Measurements from ENCODE around the gene TIAM1. TPM values are rescaled to one million over a fixed set of nuclear protein-coding genes. Genes with fewer than 3 reads are reported as not detected.

TIAM1 gene
- total RNA-seq, 1 donor = 16.3 TPM

DNA sequence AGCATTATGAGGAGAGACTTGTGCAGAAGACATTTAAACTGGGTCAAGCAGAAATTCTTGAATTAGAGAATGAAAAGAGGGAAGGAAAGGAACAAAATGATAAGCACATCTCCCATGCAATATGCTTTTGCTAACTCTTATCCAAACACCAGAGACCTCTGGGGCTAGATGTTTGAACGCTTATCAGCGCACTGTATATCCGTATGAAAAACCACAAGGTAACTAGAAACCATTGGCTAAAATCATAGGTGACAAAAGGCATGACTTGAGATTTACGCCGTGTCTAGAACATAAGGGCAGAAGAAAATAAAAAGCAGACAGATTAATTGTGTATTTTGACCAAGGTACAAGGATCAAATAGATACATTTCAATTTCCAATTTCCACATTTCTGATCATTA is 38.0 kb upstream of the TIAM1 start:
- no peaks in the 10 kb centered on the region for H3K79me2 ChIP-seq (ENCODE audit: insufficient read depth, low read length)
- no peak overlapping the region for H2AFZ ChIP-seq (ENCODE audit: low read length)
- no peak overlapping the region for H3K4me2 ChIP-seq (ENCODE audit: insufficient read depth, low read length)
- TF ChIP-seq, protein P1, sequence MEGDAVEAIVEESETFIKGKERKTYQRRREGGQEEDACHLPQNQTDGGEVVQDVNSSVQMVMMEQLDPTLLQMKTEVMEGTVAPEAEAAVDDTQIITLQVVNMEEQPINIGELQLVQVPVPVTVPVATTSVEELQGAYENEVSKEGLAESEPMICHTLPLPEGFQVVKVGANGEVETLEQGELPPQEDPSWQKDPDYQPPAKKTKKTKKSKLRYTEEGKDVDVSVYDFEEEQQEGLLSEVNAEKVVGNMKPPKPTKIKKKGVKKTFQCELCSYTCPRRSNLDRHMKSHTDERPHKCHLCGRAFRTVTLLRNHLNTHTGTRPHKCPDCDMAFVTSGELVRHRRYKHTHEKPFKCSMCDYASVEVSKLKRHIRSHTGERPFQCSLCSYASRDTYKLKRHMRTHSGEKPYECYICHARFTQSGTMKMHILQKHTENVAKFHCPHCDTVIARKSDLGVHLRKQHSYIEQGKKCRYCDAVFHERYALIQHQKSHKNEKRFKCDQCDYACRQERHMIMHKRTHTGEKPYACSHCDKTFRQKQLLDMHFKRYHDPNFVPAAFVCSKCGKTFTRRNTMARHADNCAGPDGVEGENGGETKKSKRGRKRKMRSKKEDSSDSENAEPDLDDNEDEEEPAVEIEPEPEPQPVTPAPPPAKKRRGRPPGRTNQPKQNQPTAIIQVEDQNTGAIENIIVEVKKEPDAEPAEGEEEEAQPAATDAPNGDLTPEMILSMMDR (IDR thresholded peaks at IDR 0.05; ENCODE audit: extremely low read depth, low read depth, low read length) = no peak
- no peaks in the 10 kb centered on the region for H4K20me1 ChIP-seq (ENCODE audit: insufficient read depth, low read length)
- H3K27ac ChIP-seq (ENCODE audit: low read depth, low read length) = no peak overlapping the region
- no peaks in the 10 kb centered on the region for H3K36me3 ChIP-seq (ENCODE audit: insufficient read depth, low read length)
- H3K4me1 ChIP-seq (ENCODE audit: insufficient read depth, low read length) = no peaks in the 10 kb centered on the region
- DNase-seq (ENCODE audit: insufficient read length, low spot score, missing footprints) = no peak
- H3K27me3 ChIP-seq (ENCODE audit: insufficient read depth, low read length) = peaks cover 5% of the 10 kb centered on the region
- H3K9me3 ChIP-seq (ENCODE audit: low read depth, low read length) = no peaks in the 10 kb centered on the region
- no peak overlapping the region for H3K4me3 ChIP-seq (ENCODE audit: insufficient read depth, low read length)

DNA sequence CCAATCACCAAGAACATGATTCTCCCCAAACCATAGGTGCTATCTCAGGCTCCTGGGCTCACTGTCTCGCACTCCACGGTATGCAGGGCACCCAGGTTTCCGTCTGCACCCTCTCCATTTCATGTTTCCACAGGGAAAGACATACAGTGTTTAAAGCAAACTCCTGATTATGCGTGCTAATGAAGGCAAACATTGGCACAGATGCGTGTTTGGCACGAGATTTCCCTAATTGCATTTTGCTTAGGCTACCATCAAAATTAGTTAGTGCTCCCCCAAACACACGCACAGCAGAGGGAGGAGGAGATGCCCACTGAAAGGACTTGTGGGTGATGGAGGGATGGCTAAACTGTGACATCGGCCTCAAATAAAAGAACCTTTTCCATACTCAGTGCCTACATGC is 32.2 kb upstream of the TIAM1 start:
- H3K4me3 ChIP-seq (ENCODE audit: insufficient read depth, low read length) = no peak overlapping the region
- no peaks in the 10 kb centered on the region for H3K36me3 ChIP-seq (ENCODE audit: insufficient read depth, low read length)
- no peak overlapping the region for H2AFZ ChIP-seq (ENCODE audit: low read length)
- H3K27me3 ChIP-seq (ENCODE audit: insufficient read depth, low read length) = peaks cover 9% of the 10 kb centered on the region
- H3K9me3 ChIP-seq (ENCODE audit: low read depth, low read length) = no peaks in the 10 kb centered on the region
- no peaks in the 10 kb centered on the region for H4K20me1 ChIP-seq (ENCODE audit: insufficient read depth, low read length)
- TF ChIP-seq, protein P1 (IDR thresholded peaks at IDR 0.05; ENCODE audit: extremely low read depth, low read depth, low read length) = no peak
- H3K79me2 ChIP-seq (ENCODE audit: insufficient read depth, low read length) = no peaks in the 10 kb centered on the region
- H3K4me2 ChIP-seq (ENCODE audit: insufficient read depth, low read length) = no peak overlapping the region
- H3K27ac ChIP-seq (ENCODE audit: low read depth, low read length) = no peak overlapping the region
- no peak for DNase-seq (ENCODE audit: insufficient read length, low spot score, missing footprints)
- no peaks in the 10 kb centered on the region for H3K4me1 ChIP-seq (ENCODE audit: insufficient read depth, low read length)

DNA sequence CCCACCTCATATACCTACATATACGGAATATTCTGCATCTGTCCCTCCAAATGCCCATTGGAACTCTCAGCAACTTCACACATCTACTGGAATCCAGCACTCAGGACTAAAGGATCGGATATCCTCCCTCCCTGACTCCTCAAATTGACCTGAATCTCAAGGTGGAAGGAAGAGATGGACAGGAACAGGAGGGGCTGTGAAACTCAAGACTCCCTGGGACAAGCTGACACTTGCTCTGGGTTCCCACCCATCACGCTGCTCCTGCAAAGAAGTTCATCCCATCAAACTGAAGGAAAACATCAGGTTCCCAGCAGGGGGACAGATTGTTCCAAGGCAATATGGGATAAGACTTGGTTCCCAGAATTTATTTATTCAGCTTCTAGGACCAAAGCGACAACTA is 30.3 kb upstream of the TIAM1 start:
- TF ChIP-seq, protein P1 (IDR thresholded peaks at IDR 0.05; ENCODE audit: extremely low read depth, low read depth, low read length) = no peak
- H3K9me3 ChIP-seq (ENCODE audit: low read depth, low read length) = no peaks in the 10 kb centered on the region
- H3K4me3 ChIP-seq (ENCODE audit: insufficient read depth, low read length) = no peak overlapping the region
- no peaks in the 10 kb centered on the region for H4K20me1 ChIP-seq (ENCODE audit: insufficient read depth, low read length)
- H2AFZ ChIP-seq (ENCODE audit: low read length) = no peak overlapping the region
- H3K4me1 ChIP-seq (ENCODE audit: insufficient read depth, low read length) = no peaks in the 10 kb centered on the region
- H3K36me3 ChIP-seq (ENCODE audit: insufficient read depth, low read length) = no peaks in the 10 kb centered on the region
- DNase-seq (ENCODE audit: insufficient read length, low spot score, missing footprints) = no peak
- H3K27me3 ChIP-seq (ENCODE audit: insufficient read depth, low read length) = peaks cover 9% of the 10 kb centered on the region
- no peak overlapping the region for H3K27ac ChIP-seq (ENCODE audit: low read depth, low read length)
- no peaks in the 10 kb centered on the region for H3K79me2 ChIP-seq (ENCODE audit: insufficient read depth, low read length)
- no peak overlapping the region for H3K4me2 ChIP-seq (ENCODE audit: insufficient read depth, low read length)

DNA sequence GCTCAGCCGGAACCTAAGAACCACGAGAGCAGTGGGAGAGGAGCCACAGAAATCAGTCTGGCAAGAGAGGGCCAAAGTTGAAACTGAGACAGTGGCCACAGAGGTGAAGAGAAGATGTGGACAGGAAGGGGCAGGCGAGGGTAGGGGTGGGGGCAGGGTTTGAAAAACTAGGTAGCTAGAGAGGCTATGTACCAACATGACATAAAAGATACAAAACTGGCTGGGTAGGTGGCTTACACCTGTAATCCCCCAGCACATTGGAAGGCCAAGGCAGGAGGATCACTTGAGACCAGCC is 28.4 kb upstream of the TIAM1 start:
- Histone ChIP-seq H3K36me3 (ENCODE audit: insufficient read depth, low read length) (no peaks in the 10 kb centered on the region), H3K27me3 (ENCODE audit: insufficient read depth, low read length) (peaks cover 9% of the 10 kb centered on the region), H4K20me1 (ENCODE audit: insufficient read depth, low read length) (no peaks in the 10 kb centered on the region), H3K4me2 (ENCODE audit: insufficient read depth, low read length) (no peak overlapping the region), H3K4me3 (ENCODE audit: insufficient read depth, low read length) (no peak overlapping the region), H3K9me3 (ENCODE audit: low read depth, low read length) (no peaks in the 10 kb centered on the region), H3K27ac (ENCODE audit: low read depth, low read length) (no peak overlapping the region), H3K4me1 (ENCODE audit: insufficient read depth, low read length) (no peaks in the 10 kb centered on the region), H2AFZ (ENCODE audit: low read length) (no peak overlapping the region), H3K79me2 (ENCODE audit: insufficient read depth, low read length) (no peaks in the 10 kb centered on the region)
- no peak for DNase-seq (ENCODE audit: insufficient read length, low spot score, missing footprints)
- TF ChIP-seq, protein P1 (IDR thresholded peaks at IDR 0.05; ENCODE audit: extremely low read depth, low read depth, low read length) = no peak
